GM18909 (cell line): ENCODE measurements around the gene TMEM52.
A peak's percentile ranks its signal among the peaks of the same experiment; 100 is the strongest.

Source experiments
- ATAC-seq: cut with Tn5 transposase; IDR thresholded peaks from one replicate; pipeline ENCODE4 v1.9.1; 2021; ENCODE audit warnings: mild to moderate bottlenecking; ENCODE audit not compliant: unreplicated experiment, poor library complexity

The TMEM52 gene

DNA sequence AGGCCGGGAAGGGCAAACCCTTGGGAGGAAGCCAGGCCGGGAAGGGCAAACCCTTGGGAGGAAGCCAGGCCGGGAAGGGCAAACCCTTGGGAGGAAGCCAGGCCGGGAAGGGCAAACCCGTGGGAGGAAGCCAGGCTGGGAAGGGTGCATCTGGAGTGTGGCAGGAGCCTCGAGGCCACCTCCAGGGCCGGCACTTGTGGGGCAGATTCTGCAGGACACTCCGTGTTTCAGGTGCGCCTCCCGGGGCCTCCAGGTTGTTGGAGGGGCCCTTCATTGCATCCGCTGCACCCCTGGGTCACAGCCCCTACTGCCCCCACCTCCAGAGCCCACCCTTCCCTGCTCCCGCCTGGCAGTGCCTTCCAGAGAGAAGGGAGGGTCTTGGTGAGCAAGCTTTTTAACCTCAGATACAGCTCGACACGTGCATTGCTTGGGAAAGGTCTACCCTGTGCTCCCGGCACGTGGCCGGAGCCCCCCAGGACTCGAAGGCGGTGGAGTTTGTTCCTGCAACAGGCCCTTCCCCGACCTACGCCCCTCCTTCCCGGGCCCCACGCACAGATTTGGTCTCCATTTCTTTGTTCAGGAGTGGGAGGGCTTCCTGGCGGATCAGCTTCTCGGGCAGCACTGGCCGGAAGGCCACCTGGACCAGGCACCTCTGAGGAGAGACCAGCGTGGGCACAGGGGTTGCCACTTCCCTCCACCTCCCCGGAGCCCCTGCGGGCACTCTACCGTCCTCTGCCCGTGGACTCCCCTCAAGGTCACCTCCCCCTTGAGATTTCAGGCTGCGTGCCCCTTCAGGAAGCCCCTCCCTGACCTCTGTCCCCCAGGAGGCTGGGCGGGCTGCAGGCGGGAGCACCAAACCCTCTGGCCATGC lies 9.4 kb upstream of the TMEM52 start:
- ATAC-seq = no peak

DNA sequence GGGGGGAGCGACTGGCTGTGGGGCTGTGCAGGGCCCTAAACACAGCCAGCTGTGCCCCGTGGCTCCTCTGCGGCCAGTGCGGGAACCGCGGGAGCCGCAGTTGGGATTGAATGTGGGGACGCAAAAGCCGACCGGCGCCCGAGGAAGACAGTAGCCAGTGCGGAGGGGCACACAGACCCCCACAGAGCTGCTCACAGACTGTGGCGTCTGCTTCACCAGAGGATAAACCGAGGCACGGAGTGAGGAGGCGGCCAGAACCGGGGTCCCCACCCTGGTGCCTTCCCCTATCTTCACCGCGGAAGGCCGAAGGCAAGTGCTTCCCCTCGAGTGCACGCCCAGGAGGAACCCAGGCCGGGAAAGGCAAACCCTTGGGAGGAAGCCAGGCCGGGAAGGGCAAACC lies 8.7 kb upstream of the TMEM52 start:
- ATAC-seq = no peak

DNA sequence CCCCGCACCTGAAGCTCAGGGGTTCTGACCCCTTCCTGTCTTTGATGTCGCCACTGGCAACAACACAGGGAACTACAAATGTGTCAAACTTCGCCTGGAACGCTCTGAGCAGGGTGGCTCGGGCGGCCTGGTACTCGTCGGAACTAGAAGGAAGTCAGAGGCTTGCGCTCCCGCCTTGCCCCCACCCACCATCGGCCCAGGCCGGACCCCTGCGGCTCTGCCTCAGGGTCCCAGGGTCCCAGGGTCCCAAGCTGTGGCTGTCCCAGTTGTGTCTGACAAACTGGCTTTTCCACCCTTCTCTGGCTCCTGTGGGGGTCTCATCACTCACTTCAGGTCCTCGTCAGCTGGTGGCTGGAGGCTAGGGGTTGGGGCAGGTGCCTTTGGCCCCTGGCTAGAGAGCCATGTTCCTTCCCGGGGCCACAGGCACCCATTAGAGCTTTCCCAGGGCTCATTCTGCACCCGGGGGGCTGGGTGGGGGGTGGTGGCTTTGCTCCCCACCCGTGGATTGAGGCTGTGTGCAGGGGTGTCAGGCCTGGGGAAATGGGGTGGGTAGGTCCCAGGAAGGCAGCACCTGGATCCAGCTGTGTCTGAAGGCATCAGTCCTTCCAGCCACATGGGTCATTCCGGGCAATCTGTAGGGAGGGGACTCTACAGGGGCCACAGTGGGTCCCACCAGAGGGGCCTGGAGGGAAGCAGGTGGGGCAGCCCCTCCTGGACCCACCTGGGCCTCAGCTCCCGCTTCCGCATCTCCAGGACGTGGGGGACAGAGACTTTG lies 8.0 kb upstream of the TMEM52 start:
- ATAC-seq = no peak

DNA sequence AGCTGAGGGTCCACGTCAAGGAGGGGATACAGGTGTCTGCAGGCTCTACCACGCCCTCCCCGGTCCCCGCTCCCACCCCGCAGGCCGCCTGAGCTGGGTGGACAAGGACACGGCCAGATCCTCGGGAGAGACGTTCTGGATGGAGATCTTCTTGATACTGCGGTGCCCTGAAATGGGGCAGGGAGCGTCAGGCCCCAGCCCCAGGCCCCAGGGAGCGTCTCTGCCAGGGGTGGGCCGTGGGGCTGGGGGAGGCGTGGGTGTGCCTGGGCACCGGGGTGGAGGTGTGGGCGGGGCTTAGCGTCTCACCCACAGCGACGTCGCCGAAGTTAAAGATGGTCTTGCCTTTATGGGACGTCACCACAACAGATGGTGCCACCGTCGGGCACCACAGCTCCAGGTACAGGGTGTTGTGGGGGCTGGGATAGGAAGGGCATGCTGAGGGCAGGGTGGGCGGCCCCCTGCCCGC lies 7.3 kb upstream of the TMEM52 start:
- no peak for ATAC-seq

DNA sequence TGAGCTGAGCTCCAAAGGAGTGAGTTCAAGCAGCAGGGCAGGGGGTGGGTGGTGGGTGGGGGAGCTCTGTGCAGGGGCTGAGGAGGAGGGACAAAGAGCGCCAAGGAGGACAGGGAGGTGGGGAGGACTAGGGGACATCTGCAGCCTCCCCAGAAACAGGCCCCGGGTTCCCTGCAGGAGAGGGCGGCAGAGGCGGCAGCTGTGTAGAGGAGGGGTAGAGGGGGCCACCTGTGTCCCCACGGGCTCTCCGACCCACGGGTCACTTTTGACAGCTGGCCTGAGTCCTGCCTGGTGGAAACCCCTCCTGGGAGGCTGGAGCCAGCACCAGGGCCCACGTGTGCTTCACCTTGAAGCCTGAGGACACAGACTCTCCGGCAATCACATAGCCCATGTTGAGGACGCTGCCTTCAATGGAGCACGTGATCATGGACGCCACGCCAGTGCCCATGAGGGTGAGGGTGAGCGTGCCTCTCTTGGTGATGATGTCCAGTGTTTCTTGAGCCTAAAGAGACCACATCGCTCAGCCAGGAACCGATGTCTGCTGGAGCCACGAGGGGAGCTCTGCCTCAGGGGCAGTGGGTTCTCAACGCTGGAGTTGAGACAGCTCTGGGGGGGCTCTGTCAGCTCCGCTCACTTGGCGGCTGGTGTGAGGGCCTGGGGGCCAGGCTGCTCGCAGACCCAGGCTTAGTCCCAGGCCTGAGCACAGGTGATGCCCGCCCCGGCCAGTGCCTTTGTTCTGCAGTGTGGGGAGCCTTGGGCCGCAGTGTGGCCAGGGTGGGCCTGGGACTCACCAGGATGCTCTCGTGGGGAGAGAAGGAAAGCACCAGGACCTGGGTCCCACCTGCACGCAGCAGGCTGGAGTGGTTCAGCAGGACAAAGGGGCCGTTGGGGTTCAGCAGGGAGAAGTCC lies 6.6 kb upstream of the TMEM52 start:
- no peak for ATAC-seq

DNA sequence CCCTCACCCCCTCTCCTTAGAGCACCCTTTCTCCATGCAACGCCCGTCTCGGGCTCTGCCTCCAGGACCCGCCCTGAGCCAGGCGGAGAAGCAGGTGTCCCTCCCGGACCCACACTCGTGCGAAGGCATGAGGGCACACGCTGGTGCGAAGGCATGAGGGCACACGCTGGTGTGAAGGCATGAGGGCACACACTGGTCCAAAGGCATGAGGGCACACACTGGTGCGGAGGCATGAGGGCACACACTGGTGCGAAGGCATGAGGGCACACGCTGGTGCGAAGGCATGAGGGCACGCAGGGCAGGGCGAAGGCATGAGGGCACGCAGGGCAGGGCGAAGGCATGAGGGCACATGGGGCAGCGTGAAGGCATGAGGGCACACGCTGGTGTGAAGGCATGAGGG lies 5.8 kb upstream of the TMEM52 start:
- no peak for ATAC-seq

DNA sequence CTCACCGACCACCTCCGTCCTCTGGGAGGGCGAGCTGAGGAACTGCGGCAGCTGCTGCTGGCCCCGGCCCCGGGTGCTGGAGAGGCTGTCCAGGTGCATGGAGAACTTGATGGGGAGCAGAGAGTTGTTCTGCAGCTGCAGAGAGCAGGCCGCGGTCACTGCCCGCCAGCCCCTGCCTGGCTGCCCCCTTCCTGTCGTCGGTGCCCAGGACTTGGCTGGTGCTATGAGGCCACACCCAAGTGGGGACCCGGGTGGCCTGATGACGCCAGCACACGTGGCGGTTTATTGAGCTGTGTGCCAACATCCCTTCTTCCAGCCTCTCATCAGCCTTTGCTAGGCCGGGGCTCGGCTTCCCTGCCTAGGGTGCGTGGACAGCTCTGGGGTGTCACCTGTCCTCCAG lies 5.3 kb upstream of the TMEM52 start:
- ATAC-seq = no peak

DNA sequence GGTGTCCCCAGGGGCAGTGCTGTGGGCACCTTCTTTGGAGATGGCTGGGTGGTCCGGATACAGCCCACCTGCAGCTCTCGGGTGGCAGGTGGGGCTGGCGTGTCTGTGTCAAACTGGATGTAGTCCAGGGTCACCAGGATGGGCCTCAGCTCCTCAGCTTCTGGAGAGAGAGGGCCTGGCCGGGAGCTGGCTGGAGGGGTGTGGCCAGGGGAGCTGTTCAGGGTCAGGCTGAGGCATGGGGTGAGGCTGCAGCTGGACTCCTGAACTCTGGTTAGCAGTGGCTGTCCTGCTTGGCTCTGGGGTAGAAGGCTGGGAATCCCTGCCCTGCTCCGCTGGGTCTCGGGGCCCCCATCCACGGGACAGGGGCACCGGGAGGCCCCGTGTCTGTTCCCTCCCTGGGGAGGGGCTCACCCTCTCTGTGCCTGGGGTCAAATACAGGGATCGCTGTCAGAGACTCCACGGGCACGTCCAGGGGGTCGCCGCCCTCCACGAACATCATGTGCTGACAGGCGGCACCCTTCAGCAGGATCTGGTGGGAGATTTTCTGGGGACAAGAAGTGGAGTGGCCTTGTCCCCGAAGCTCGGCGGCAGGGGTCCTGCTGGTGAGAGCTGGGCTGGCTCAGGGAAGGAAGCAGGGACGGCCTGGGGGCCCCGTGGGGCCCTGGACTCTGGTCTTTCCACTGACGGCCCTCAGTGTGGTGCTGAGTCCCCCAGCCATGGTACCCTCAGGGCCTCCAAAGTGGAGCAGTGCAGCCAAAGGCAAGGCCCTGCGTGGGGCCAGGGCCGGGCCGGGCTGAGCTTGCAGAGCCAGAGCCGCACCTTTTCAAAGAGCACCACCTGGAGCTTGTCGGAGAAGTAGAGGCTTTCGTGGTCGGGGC lies 4.1 kb upstream of the TMEM52 start:
- no peak for ATAC-seq

DNA sequence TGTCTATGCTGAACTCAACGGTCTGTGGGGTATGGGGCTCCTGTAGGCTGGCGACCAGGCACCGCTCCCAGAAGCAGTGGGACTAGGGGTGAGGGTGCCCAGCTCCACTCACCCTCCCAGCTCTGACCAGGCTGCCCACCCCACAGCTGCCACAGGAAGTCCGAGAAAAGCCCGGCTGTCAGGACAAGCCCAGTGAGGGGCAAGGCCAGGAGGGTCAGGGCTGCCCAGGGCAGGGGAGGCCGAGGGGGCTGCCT lies 3.5 kb upstream of the TMEM52 start:
- ATAC-seq = no peak

DNA sequence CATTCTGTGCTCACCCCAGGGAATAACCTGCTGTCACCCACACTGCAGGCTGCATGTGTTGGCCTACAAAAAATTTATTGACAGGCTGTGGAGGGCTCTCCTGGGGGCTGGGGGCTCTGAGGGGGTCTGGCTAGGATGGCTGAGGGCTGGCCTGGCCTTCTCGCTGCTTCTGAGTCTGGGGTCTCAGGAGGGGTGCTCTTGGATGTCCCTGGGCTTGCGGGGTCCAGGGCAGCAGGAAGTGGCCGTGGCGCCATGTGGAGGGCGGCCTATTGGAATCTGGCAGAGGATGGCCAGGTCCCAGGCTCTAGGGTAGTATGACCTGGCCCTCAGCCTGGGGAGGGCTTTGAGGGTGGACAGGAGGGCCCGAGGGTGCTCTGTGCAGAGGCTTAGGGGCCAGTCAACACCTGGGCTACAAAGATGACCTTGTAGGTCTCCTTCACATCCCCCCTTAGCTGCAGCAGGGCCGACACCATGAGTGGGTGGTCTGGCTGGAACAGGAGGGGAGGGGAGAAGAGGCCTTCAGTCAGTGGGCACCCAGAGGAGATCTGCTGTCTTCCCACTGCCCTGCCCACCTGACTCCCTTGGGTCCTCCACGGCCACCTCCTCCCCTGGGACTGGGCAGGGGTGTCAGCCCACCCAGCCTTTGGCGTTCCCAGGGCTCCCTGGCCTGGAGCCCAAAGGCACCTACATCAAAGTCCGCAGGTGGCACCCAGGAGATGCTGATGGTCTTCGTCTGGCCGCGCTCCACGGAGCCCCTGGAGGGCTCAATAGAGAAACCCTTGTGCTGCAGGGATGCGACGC lies 3.0 kb upstream of the TMEM52 start:
- ATAC-seq = no peak

DNA sequence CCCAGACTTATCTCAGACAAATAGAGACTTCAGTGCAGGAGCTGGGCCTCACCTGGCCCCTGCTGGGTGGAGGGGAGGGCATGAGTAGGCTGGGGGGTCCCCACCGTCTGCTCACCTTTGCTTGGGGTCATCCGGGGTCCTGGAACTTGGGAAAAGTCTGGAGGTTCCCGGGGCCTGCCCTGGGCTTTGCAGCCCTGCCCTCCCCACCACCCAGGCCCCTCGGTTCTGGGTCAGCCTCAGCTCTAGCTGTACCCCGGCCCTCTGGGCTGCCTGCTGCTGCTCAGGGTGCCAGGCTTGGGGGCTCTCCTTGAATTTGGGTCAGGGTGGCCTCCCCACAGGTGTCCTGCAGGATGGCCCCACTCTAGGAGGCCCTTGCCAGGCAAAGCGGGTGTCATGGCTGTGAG lies 2.4 kb upstream of the TMEM52 start:
- ATAC-seq = no peak

DNA sequence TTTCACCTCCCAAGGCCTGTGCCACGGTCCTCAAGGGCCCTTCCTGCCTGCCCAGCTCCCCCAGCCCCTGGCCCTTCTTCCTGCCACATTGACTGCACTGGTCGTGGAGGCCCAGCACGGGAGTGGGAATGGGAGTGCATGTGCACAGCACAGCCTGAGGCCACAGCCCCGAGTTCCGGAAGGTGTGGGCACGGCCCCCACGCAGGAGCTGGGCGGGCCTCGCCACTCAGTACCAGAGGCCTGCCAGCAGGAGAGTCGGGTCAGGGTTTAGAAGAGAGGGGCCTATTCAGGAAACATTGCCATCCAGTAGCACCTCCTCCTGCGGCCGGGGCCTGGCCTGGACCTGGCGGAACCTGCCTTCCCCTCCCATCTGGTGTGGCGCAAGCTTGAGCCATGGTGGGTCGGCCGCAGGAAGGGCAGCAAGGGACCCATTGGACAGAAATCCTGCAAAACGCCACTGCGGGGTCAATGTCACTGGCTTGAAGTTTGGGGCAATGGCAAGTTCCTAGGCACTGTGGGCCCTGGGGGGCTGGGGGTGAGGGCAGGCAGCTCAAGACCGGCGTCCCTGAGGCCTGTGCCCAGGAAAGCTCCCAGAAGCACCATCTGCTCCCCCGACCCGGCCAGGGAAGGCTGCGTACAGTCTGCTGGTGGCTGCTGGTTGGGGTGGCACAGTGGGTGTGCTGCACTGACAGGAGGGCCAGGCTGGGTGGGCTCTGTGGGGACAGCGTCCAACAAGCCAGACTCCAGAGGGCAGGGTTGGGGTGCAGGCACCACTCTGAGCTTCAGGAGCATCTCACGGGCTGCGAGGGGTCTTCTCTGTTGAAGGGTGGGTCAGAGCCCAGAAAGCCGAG lies 1.8 kb upstream of the TMEM52 start:
- ATAC-seq = no peak

DNA sequence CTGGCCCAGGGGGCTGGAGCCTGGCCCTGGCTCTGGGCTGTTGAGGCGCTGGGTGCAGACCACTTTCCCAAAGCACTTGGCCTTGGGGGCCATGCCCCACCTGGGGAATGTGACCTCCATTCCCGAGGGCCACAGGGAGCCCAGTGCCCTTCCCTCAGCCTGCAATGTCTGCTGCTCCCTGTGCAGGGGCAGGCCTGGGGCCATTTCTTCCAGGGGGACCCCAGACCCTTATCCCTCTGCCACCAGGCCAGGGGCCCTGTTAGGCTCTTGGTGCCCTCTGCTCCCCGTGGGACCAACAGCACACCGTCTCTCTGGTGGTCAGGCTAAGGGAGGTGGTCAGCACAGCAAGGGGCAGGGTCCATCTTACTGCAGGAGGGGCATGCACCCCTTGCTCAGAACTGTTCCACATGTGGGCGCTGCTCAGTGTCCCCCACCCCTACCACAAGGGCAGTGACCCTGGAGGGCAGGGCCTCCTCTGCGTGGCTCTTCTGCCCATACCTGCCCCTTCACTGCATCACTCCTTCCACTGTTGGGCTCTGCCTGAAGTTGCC lies 1.1 kb upstream of the TMEM52 start:
- no peak for ATAC-seq

DNA sequence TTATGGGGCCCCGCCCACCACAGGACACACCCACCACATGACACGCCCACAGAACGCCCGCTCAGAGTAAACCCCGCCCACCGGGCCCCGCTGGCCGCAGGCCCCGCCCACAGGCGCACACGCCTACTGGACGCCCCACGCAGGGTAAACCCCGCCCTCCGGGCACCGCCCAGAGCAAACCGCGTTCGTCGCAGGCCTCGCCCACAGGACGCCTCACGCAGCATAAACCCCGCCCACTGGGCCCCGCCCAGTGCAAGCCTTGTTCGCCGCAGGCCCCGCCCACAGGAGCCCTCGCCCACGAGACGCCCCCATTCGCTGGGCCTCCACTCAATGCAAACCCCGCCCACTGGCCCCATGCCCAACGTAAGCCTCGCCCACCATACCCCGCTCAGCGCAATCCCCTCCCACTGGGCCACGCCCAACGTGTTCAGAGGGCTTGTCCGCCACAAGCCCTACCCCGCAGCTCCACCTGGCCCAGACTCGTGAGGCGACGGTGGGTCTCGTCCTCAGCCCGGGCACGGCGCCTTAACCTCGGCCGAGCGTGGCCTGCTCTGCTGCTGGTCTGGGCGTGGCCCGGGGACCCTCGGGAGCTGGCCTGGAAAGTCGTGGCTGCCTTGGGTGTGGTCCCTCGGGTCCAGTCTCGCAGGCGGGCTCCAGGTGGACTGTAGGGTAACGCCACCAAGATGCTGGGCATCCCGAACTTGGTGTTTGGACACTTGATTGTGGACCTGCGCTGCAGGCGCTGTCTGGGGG lies 401 bp upstream of the TMEM52 start:
- ATAC-seq = peak; percentile 84

DNA sequence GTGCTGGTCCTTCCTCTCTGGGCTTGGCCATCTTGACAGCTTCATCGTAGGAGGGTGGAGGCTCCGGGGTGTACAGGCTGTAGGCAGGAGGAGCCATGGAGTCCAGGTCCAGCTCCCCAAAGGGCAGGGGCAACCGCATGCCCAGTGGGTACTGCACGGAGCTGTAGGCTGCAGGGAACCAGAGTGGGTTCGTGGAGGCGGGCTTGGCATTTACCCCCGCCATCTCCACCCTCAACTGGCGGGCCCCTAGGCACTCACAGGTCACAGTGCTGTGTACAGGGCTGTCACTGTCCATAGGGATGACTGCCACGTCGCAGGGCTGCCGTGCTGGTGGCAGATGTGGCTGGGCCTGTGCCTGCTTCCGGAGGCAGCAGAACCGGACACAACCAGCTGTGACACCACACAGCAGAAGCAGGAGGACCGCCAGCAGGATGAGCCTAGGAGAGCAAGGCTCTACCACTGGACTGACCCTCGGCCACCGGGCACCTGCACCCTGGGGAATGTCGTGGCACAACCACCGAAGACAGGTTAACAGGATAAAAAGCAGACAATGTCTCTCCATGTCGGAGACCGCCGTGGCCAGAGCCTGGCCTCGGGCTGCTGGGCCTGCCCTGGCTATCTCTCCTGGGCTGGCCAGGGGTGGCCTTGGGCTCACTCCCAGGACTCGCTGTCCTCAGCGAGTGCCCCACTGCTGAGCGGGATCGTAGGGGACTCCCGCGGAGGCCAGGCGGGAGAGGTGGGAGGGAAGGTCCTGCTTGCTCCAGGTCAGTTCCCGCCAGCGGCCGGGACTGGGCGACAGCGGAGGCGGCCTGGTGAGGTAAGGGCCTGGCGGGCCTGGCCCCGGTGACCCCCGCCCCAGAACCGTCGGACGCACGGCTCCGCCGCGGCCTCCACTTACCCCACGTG lies 831 bp downstream of the TMEM52 start:
- no peak for ATAC-seq

DNA sequence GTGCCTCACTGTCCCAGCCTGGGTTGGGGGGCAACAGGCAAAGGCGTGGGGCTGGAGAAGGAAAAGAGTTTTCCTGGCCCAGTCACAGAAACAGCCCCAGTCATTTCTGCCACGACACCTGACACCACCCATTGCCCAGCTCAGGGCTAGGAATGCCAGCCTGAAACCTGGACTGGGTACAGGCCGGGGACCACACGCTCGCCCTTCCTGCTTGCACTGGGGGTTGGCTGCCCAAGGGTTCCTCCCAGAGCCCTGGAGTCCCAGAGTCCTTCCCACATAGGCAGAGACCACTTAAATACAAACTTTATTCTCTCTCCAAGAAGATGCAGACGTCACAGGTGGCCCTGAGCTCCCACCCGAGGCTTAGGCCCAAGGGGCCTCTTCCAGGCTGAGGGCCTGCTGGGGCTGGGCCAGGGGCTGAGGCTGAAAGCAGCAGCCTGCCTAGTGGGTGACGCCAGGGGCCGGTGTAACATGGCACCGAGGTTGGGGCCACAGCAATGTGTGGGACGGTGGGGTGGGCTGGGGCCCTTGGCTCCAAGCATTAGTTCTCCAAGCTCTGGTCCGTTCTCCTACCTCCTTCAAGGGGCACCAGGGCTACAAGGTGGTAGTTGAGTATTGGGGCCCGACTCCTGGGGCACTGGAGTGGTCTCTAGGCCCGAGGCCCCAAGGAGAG lies 1.6 kb downstream of the TMEM52 start:
- ATAC-seq = no peak
